Vagina (tissue), 2 donors: ENCODE data around the gene MAN2B2.

Experiments
- CTCF ChIP-seq, 3 experiments: fragments of 450-650 bp in 2 of 3; fragments of 200-600 bp in 1 of 3; sonication (generic) in 1 of 3; IDR thresholded peaks; one replicate each; pipeline ENCODE4 v1.5.1; 2017 to 2019; ENCODE audit warnings: antibody characterized with exemption in 3 of 3, mild to moderate bottlenecking in 2 of 3, moderate library complexity in 2 of 3
- POLR2A ChIP-seq, 2 donors: fragments of 450-650 bp; IDR thresholded peaks; one replicate each; pipeline ENCODE4 v1.6.1; 2017; ENCODE audit warnings: antibody characterized with exemption in 2 of 2, mild to moderate bottlenecking in 2 of 2, moderate library complexity in 2 of 2

GRCh38 chr4:6618386-6619115, 43.6 kb downstream of the MAN2B2 start:
- TF ChIP-seq CTCF (IDR thresholded peaks at IDR 0.05) (no peak), POLR2A (IDR thresholded peaks at IDR 0.05) (no peak)
